Measurements from ENCODE around the gene NFIC.
A peak's percentile ranks its signal among the peaks of the same experiment; 100 is the strongest.

NFIC gene

DNA sequence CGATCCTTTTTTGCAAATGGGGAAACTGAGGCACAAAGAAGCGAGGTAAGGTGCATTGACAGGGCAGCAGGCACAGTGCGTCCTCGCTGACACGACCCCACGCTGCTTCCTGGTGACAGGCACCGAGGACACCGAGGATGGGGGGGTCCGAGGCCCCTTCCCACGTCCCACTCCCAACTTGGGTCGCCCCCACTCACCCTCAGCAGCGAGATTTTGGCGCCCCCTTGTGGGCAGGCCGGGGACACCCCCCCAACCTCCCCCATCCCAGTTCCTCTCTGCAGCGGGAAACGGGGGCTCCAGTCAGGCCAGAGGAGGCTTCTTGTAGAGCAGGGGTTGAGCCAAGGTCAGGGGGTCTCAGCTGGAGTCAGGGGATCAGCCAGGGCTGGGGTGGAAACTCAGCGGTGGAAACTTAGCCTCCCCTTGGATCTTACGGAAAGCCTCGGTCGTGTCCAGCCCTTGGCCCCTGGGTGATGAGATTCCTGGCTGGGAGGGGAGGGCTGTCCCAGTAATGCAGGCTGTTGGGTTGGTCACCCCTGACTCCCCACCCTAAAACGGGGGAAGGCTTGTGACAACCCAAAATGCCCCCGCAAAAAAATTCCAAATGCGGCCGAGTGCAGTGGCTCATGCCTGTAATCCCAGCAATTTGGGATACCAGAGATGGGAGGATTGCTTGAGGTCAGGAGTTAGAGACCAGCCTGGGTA, 105.7 kb downstream of the NFIC start:
- peak; percentile 16 for DNase-seq

DNA sequence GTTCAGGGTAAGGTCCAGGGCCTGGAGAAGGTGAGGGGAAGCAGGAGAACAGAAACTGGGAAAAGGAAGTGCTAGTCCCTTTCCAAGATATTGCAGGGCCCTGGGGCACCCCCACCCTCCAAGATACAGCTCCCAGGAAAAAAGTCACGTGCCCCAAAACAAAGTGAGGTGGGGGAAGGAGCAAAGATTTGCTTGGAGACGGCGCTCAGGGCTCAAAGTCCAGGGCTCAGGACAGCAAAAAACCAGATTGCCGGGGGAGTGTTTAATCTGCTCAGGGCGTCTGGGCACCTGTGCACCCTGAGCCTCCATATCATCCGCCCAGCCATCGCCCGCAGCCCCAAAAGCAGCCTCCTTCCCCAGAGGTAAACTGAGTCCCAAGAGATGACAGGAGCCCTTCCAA, 107.6 kb downstream of the NFIC start:
- no peak for DNase-seq

DNA sequence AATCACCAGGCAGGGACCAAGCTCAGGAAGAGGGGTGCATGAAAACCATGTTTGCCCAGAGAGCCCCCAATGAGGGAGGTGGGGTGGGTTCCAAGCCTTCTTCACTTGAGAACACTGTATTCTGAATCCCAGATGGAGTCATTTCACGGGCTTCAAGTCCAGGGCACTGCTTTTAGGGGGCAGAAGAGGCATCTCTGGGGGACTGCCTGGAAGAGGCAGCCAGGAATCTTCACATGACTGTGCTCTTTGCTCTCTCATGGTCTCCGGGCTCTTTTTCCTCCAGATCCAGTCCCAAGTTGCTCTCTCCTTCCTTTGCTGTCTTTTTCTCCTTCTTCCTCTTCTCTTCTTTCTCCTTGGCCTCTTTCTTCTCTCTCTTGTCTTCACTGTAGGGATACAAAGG, 108.2 kb downstream of the NFIC start:
- DNase-seq = no peak

DNA sequence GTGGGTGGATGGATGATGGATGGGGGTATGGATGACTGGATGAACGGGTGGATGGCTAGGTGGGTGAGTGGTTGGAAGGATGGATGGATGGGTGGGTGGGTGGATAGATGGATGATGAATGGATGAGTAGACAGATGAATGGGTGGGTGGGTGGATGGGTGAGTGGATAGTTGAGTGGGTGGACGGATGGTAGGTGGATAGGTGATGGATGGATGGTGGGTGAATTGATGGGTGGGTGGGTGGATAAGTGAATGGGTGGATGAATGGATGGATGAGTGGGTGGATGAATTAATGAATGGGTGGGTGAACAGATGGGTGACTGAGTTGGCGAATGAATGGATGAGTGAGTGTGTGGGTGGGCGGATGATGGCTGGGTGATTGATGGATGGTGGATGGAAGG, 109.1 kb downstream of the NFIC start:
- no peak for DNase-seq

DNA sequence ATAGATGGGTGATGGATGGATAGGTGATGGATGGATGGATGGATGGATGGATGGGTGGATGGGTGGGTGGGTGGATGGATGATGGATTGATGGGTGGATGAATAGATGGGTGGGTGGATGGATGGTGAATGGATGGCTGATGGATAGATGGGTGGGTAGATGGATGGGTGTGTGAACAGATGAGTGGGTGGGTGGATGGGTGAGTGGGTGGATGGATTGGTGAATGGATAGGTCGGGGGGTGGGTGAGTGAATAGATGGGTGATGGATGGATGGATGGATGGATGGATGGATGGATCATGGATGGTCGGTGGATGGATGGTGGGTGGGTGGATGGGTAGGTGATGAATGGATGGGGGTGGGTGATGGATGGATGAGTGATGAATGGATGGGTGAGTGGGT, 110.4 kb downstream of the NFIC start:
- DNase-seq = no peak

DNA sequence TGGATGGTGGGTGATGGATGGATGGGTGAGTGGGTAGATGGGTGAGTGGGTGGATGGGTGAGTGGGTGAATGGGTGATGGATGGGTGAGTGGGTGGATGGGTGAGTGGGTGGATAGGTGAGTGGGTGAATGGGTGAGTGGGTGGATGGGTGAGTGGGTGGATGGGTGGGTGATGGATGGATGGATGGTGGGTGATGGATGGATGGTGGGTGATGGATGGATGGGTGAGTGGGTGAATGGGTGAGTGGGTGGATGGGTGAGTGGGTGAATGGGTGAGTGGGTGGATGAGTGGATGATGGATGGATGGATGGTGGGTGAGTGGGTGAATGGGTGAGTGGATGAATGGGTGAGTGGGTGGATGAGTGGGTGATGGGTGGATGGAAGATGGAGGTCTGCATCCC, 111.1 kb downstream of the NFIC start:
- peak; percentile 5 for DNase-seq

DNA sequence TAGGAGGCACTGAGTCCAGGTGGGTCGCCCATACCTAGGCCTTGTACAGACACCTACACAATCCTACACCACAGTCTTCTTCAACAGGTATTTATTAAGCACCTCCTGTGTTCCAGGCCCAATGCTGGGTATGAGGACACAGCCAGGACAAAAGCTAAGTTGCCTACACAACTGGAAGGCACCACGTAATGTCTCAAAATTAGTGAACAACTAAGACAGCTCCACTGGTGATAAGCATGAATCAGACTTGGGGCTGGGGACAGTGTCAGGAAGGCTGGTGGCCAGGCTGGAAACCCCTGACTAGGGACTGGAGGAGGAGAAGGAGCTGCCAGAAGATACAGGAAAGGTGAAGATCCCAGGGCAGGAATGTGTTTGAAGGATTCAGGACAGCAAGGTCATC, 111.6 kb downstream of the NFIC start:
- DNase-seq = no peak

DNA sequence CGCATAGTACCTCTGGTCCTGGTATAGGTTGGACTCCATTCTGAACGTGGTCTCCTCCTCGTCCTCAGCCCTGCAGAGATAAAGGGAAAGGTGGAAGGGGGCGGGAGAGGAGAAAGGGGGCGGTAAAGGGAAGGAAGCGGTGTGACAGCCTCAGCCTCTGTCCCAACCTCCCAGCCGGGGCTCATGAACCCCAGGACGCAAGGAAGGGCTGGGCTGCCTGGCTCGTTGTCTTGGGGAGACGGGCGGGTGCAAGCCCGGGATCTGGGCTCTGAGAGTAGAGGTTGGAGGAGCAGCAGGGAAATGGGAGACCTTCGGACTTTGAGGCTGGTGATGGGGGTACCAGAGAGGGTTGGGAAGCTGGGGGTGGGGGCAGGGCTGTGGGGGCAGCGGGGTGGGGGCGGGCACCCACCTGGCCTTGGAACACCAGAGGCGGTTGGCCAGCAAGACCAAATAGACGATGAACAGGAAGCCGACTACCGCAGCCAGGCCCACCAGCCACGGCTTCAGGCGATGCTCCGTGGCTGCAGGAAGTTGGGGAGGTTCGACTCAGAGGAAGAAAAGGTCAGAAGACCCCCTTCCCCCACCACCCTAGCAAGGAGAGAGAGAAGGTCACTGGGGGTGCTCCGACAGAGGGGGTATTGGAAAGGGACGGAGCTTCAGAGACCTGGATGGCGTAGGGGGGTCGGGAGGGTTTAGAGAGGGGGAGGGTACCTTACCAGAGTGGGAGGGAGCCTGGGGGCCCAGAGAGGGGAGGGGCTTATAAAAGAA, 112.2 kb downstream of the NFIC start:
- no peak for DNase-seq

DNA sequence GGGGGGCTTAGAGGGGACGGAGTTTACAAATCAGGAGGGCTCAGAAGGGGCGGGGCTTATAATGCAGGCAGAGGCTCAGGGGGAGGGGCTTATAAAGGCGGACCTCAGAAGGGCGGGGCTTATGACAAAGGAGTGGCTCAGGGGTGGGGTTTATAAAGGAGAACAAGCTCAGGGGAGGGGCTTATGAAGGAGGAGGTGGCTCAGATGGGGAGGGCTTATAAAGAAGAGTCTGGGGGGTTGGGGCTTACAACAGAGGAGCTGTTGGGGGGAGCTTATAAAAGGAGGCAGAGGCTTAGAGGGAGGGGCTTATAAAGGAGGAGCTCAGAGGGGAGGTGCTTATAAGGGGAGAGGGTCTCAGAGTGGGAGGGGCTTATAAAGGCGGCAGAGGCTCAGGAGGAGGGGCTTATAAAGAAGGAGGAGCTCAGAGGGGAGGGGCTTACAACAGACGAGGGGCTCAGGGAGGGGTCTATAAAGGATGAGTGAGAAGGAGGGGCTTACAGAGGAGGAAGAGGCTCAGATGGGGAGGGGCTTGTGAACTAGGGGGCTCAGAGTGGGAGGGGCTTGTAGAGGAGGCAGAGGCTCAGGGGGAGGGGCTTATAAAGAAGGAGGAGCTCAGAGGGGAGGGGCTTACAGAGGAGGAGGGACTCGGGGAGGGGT, 112.9 kb downstream of the NFIC start:
- DNase-seq = peak; percentile 5

DNA sequence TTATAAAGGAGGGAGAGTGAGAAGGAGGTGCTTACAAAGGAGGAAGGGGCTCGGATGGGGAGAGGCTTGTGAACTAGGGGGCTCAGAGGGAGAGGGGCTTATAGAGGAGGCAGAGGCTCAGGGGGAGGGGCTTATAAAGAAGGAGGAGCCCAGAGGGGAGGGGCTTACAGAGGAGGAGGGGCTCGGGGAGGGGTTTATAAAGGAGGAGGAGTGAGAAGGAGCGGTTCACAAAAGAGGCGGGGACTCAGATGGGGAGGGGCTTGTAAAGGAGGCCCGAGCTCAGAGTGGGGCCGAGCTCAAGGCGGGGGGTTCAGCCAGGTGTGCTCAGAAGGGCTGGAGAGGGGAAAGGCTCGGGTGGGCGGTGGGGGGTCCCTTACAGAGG, 113.4 kb downstream of the NFIC start:
- peak; percentile 6 for DNase-seq

DNA sequence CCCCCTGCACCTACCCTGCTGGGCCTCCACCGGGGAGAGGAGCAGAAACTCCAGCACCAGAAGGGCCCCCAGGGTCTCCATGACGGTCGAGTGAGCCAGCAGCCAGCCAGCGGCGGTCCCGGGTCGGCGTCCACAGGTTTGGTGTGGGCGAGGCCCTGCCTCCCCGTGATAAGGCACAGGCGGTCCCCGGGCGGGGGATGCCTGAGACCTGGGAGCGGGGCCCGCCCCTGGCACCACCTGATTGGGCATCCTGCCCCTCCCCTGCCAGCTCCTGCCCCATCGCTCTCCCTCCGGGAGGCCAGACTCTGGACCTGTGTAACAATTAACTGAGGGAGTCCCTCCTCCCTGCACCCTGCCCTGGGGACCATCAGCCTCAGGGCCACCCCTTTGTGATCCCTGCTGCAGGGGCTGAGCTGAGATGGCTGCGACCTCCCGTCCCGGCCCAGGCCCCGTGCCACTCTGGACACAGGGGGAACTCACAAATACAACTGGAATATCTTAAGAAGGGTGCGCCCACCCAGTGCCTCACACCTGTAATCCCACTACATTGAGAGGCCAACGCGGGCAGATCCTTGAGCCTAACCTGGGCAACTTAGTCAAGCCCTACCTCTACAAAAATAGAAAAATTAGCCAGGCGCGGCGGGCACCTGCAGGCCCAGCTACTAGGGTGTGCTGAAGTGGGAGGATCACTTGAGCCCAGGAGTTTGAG, 114.2 kb downstream of the NFIC start, which contains the start of gene SMIM24:
Gene SMIM24, minus strand, starts transcription at position 143 of the 709 bp plus-strand sequence. Its CDS starts 62 bp downstream, at position 81.
- no peak for DNase-seq

DNA sequence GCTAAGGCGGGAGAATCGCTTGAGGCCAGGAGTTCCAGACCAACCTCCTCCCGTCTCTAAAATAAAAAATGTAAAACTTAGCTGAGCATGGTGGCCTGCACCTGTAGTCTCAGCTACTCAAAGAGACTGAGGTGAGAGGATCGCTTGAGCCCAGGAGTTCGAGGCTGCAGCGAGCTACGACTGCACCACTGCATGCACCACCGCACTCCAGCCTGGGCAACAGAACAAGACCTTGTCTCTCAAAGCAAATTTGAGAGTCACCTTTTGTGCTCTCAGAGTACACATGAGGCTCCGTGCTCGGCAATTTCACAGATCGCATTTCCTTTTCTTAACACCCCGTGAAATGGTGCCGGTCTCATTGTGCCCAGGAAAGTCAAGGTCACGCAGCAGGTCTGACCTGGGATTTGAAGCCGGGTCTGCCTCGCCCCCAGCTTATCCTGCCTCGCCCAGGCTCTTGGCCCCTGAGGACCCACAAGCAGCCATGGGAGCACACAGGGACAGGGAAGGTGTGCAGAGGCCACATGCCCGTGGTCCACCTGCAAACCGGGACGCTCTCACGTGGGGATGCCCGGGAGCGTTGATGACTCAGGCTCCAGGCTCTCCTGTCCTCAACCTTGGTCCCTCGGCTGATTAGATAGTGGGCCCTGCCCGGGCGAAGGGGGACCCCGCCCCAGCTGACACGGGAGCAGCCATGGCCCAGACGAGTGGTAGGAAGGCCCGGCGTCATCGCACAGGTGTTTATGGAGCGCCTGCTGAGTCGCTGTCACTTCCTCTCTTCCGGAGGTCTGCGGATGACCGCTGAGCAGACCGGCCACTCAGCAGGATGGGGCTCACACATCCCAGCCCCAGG, 115.1 kb downstream of the NFIC start:
- no peak for DNase-seq

DNA sequence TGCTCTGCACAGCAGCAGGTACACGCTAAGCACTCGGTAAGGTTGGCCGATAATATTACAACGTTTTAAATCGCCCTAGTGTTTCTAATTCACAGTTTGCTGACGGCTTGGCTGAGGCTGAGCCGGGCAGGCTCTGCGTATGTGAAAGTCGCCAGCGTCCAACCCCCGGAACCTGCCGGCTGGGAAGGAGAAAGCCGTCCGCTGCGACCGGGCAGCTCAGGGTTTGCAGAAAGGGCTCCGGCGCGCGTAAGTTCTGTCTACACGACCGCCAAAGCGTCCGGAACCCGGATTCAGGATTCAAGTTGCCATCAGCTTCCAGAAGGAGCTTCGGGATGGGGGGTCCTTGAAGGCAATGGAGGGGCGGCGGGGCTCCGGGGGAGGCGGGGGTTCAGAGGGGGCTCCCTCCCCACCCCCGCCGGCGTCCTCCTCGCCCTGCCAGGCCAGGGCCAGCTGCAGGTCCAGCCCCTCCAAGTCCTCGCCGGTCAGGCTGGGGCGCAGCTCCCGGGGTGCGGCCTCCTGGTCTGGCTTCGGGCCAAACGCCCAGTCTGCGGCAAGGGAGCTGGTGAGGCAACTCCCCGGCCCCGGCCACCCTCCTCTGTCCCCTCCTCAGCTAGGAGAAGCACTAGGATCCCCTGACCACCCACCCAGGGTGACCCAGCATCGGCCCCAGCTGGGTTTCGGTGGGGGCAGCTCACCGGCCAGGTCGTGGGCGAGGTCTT, 116.3 kb downstream of the NFIC start:
- DNase-seq = no peak

DNA sequence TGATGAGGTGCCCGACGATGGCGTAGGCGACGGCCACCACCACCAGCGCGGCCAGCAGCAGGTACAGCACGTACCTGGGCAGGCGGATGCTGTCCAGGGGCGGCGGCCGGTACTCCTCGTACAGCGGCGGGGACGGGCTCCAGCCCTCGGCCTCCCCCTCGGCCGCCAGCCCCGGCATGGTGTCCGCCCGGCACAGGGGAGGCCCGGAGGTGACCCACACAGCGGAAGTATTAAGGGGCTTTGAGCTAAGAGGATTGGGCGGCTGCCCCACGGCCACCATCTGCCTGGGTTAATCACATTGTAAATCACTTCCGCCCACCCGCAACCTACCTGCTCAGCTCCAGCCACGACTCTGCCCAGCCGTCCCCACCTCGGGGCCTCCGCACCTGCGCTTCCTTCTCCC, 116.8 kb downstream of the NFIC start, which contains the start of gene SMIM44:
Gene SMIM44, minus strand, starts transcription at position 216 of the 403 bp plus-strand sequence. Its CDS starts 38 bp downstream, at position 178.
- DNase-seq = no peak

DNA sequence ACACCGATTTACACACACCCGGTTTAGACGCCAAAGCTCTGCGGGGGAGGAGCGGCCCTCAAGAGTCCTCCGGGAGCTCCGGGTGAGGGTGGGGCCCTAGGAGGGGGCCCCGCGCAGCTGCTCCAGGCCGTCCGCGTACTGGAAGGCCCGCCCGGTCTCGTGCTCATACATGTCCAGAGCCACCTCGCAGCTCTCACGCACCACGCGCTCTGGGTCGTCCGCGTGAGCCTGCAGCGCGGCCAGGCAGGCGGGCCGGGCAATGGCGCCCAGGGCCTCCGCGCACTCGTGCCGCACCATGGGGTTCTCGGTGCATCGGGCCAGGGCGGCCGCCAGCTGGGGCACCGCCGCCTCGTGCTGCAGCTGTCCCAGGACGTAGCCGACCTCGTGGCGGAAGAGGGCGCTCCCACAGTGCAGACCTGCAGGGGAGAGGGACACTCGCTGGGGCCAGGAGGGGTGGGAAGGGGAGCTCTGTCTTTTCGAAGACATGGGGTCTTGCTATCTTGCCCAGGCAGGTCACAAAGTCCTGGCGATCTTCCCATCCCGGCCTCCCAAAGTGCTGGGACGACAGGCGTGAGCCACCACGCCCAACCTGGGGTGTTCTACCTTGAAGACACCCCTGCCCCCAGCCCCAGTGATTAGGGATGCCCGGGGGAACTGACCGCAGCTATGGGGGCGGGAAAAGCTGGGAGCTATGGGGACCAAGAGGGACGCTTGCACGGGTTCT, 125.2 kb downstream of the NFIC start:
- DNase-seq = no peak

DNA sequence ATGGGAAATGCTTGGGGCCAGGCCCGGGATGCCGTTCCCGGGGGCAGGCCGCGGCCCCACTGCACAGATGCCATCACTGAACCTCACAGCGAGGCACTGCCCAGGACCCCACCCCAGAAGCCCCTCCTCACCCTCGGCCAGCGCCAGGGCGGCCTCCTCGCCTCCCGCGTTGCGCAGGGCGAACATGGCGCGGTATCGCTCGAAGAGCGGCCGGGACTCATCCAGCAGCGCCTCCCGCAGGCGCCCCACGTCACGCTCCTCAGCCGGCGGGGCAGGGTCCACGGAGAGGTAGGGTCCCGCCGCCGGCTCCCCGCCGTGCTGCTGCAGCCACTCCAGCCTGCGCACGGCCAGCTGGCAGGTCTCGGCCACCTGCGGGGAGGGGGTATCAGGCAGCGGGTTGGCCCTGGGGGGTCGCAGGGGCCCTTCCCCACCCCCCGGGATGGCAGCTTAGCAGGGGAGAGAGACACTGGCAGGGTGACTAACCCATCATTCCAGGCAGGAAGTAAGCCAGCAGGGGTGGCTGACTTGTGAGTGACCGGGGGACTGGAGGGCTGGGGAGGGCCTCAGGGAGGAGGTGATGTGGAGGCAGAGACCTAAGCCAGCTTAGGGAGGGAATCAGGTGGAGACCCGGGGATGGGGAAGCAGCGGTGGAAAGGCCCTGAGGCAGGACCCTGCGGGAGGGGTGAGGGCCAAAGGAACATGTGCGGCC, 125.9 kb downstream of the NFIC start:
- DNase-seq = no peak

DNA sequence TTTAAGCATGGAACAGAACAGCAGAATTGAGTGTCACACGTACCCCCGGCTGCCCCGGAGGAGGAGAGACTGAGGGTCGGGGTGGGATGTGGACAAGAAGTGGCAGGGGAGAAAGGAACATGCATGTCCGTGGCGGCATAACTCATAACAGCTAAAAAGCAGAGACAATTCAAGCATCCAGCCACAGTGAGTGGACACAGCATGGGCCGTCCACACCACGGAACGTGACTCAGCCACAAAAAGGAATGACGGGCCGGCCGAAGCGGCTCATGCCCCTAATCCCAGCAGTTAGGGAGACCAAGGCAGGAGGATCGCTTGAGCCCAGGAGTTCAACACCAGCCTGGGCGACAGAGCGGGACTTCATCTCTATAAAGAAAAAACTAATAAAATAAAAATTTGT, 126.5 kb downstream of the NFIC start:
- no peak for DNase-seq

DNA sequence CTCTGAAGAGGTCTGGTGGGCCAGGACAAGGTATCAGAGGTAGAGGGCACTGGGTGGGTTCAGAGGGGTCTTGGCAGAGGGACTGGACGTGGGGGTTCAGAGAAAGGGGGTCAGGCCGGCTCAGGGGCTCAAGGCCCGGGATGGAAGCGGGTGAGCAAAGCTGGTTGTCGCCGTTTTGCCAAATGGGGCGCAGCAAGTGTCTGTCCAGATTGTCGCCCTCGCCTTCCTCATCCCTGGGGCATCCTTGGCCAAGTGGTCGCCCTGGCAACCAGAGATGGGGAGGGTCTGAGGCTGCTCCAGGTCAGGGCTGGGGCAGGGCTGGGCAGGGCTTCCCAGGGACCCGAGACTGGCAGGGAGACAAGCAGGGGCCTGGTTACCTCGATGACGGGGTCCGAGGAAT, 127.3 kb downstream of the NFIC start:
- DNase-seq = no peak

DNA sequence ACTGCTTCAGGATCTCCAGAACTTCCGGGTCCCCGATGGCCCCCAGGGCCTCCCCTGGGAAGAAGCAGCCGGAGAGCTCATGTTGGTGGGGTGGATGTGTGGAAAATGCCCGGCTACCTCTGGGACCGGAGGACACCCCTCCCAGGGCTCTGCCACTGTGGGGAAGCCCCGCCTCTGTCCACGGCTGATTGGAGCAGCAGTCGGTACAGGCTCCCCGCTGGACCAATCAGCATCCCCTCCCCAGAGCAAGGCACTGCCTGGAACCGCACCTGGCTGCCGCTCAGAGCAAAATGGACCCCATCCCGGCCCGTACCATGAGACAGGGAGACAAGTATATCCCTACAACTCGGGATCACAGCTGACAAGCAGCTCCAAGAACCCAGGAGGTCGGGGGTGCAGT, 127.7 kb downstream of the NFIC start:
- DNase-seq = no peak

DNA sequence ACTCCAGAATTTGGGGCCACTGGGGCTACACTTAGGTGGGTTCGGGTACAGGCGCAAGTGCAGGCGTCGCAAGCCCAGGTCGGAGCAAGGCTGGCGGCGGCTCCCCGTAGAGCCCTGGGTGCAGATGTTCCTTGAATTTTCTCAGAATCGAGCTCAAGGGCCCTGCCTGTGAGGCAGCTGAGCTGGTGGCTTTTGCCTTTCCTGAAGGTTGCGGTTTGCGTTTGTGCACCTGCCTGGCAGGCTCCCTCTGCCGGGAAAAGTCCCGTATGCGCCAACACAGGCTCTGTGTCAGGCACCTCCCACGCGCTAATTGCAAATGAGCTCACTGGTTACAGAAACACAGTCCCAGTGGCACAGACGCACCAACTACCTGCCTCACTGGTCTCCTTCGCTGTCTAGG, 128.2 kb downstream of the NFIC start:
- no peak for DNase-seq

Measured in activated T-cell treated with anti-CD3 and anti-CD28 coated beads for 4 hours (primary cell).